T follicular helper cell (primary cell): ENCODE data around the gene SPATS2L.
"Not testable (repeated sequence)": the region's sequence is repeated elsewhere in the genome, so short reads cannot be mapped to it uniquely, and the experiment has no call there.

Experiments
- DNase-seq: peaks from one replicate; pipeline ENCODE4 v3.0.0-alpha.2; 2020; ENCODE audit warnings: low read depth

The SPATS2L gene

DNA sequence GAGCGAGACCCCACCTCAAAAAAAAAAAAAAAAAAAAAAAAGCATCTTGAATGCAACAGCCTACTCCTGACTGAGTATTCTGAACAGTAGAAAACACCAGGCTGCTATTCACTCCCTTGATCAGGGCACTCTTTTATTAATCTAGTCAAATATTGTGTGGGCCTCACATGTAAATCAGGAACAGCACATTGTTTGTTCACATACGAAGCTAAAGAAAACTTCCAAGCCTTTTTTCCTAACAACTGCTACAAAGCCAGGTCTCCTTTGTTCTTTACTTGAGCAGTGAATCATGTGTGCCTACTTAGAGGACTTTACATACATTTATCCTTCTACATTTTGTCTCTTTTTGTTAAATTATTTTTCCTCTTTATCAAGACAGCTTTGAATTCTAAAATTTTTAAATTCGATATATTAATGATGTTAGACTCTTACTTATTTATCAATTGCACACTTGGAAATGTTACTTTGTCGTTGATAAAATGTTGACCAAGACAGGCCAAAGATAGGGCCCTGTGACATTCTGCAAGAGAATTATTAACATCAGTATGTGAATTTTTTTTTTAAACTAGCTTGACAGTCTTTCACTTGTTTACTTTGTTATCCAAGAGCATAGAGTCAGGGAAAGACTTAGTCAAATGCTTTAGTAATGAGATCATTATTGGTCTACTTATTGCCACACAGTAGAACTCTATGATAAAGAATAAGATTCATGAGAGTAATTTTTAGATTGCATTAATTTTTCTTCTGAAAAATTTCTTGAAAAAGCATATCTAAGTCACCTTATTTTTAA, 13.2 kb downstream of the SPATS2L start:
- DNase-seq, result no peak

DNA sequence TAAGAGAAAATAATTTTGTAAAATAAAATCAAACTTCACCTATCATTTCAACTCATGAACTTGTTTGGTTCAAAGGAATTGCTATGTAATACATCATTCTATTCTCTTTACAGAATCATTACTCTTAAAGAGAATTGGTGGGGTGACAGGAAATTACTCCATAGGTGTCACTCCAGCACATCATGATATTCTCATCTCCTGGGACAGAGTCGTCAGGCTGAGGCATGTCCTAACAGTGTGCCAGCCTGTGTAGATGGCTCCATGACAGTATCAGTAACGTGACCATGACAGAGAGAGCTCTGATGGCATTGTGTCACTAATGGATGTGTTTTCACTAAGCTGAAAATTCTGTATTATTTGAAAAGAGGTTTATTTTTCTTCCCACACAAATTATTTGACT, 13.9 kb downstream of the SPATS2L start:
- no peak for DNase-seq

DNA sequence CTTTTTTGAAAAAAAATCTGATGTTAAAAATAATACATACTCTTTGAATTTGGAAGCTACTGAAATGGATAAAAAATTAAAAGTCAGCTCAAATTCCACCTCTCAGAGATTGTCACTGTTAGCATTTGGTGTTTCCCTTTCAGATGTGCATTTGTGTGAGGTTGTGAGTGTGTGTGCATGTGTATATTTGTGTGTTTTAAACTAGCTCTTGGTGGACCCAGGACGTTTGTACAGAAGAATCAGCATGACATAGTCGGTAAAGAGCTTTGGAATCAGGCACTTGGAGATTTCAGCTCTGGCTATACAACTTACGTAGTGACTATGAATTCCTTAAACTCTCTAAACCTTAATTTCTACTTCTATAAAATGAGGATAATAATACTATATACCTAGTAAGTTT, 14.5 kb downstream of the SPATS2L start:
- DNase-seq, result no peak

DNA sequence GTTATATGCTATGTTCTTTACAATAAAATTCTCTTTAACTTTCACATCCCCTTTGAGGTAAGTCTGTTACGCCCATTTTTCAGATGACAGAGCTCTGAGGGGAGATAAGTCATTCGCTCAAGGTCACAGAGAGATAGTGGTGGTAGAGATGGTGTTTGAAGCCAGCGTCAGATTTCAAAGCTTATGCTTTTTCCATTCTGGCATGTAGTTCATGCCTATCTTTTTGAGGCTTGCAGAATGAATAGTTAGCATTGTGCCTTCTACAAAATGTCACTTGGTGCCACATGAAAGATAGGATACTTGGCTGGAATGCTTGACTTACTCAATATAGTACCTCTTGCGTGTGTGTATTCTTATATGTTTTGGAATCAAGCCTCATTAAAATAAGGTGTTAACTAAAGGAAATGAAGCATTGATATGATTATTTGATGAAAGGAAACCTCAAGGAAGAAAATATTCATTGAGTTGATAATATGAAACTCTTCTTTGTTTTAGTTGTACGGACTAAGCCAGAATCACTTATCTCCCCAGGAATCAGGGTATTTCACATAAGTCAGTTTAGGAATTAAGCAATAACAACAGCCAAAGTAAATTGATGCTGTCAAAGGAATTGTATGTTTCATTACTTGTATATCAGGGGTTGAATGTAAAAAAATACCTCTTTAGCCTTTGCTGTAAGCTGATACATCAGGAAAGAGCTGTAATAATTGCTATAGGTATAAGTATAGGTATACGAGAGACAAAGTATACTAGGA, 15.5 kb downstream of the SPATS2L start:
- no peak for DNase-seq

DNA sequence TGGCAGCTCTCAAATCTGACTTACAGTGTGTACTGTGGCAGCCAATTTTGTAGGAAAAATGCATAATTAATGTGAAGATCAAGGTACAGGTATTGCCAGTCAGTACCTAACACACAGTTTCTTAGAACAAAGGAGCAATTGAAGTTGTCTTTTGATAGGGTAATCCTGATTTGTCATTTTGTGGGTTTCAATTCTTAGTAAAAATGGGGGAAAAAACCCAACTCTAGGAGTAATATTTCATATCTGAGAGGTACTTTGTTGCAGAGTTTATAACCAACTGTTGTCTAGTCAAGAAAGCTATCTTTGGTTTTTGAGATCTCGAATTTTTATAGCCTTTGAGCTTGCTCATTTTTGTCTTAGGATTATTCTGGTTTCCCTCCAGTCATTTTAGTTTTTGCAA, 16.1 kb downstream of the SPATS2L start:
- DNase-seq, result no peak

DNA sequence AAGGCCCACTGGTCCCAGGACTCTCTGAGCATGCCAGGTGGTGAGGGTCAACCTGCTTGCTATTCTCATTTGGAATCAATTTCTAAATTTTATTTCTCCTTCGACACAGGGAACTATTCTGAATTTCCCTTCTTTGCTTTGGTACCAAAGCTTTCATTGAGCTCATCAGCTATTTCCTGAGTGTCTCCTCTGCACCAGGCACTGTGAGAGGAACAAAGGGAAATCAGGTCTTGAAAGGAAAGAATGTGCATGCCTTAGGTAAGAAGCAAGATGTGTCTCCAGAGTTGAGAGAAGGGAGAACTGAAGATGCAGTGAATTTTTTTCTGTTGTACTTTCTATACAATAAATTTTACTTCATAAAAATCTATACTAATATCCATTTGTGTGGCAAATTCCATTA, 17.9 kb downstream of the SPATS2L start:
- no peak for DNase-seq

DNA sequence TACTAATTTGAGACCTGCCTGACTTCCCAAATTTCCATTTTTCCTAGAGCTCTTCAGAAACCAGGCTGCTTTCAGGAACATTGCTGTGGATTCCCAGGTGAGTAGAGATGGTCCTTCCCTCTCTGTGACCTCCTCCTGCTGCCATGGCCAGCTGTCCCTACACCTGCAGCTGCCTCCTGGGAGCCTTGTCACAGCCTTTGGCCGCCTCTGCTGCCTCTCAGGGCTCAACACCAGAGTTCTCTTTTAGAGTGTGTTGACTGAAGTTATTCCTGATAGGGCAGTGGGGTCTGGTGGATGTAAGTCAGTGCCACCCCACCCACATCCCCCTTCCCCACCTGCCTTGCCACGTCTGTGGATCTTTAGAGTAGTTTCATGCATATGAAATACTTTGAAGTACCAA, 22.9 kb downstream of the SPATS2L start:
- no peak for DNase-seq

DNA sequence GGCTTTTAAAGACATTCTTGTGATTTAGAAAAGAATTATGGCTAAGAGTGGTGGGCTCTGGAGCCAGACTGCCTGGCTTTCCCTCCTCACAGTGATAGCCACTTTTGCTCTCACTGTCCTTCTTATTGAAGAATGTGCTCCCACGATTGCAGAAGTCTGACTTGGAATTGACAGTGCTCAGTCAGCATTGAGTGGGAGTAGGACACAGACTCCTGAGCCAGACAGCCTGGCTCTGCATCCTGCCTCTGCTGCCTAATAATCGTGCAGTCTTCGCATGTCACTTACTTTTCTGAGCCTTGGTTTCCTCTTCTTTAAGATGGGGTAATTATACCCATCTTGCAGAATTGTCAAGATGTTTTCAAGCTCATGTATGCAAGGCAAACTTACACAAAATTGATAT, 23.3 kb downstream of the SPATS2L start:
- DNase-seq, result no peak

DNA sequence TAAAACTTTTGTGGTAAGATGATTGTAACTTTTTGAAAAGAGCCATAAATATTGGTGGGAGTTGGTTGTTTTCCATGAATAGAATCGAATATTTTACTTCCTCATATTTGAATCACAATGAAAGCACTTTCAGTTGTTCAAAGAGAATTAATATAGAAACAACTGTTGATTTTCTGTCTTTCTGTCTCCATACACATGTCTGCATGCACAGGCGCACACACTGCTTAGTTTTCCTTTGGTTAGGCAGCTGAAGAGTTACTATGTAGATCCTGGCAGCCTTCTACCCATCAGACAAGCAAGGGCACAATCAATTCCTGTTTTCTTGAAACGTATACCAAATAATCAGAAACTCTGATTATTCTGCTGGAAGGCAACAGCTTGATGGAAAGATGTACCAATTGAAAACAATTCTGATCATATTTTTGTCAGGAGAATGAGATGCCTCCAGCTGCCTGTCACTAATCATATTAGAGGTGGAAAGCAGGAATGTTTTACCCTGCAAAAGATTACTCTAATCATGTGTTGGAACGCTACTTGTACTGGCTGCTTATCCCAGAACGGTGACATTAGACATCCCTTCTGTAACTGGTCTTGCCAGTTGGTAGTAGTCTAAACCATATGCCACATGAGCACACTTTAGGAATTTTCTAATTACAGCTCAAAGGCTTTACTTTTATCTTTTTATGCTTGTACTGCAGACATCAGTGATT, 24.0 kb downstream of the SPATS2L start:
- DNase-seq, result no peak

DNA sequence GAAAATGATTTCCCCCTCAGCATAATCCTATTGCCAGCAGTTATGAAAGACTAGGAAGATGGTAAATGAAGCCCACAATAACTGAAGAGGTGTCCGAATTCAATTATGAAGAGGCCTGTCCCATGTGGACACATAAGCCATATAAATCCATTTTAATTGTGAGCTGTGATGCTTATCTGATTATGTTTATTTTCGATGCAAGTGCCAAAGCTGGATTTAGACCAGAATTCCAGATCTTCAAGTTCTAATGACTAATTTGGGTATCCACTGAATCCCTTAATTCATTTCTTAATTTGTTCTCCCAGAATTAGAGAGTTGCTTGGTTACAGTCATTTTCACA, 24.5 kb downstream of the SPATS2L start:
- DNase-seq, result no peak

DNA sequence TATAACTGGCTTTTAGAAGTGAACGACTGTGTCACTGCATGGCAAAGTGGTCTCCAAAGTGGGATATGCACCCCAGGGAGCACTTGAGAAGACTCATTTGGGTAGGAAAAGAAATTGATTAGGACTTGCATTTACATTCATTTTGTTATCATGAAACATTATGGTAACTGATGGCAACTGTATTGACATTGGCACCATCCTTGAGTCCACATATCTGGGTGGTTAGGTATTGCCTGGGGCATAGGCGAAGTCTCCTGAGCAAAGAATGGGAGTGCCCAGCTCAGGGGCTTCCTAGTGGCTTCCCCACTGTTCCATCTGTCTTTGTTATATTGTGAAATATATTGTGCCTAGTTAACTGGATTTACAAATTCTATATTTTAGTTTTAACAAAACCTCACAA, 29.2 kb downstream of the SPATS2L start:
- no peak for DNase-seq

DNA sequence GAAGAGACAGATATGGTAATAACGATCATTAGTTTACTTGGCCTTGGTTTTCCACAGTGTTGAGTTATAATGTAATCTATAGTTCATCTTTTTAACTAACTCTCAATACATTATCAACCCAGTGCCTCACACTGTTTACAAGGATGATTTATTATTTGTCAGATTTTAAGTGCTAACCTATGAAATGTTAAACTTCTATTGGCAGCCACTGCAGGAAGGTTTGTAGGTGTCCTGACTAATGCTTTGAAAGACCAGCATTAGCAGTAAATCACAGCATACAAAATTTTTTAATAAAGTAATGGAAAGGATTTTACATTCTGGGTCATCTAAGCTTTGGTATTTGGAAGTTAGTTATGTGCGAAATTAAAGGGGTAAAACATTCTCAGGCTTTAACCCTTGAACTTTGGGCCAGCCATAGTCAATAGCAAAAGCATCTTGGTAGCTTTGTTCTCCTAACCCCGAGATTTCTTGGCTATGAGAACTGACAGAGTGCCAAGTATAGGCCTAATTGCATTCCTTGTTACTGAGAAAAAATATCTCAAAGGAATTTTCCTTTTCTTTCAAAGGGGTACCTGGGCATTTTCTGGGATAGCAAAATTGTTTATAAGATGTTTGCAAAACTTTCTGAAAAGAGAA, 30.6 kb downstream of the SPATS2L start:
- DNase-seq, result no peak

DNA sequence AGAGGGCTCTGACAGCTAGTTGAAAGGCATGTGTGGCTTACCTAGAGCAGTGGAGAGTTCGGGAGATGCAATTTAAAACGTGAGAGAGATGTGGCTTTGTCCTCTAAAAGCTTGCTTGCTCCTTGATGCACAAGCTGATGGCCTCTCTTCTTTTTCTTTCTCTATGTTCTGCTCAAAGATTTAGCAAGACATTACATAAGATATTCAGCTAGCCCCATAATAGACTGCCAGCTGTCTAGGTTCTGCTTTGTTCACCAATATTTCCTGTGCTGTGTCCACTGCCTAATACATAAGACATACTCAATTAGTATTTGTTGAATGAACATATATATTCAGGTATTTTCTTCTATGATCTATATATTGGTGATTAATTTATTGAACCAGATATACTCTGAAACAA, 31.1 kb downstream of the SPATS2L start:
- DNase-seq, result no peak

DNA sequence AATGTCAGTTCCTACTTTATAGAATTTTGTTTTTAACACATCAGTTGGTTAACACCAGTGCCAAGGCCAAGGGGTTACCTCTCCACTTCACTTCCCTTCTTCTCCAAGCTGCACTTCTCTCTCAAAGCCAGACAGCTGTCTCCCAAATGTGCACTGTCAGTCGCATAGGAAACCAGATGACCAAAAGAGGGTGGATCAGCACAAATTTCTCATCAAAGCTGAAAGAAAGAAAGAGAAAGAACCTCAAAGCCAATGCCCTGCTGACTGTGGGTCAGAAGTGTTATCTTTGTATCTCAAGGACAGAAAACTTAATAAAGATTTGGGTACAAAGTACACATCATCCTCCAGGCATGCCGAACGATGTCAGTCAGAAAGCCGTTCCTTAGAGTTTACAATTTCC, 32.2 kb downstream of the SPATS2L start:
- DNase-seq, result no peak

DNA sequence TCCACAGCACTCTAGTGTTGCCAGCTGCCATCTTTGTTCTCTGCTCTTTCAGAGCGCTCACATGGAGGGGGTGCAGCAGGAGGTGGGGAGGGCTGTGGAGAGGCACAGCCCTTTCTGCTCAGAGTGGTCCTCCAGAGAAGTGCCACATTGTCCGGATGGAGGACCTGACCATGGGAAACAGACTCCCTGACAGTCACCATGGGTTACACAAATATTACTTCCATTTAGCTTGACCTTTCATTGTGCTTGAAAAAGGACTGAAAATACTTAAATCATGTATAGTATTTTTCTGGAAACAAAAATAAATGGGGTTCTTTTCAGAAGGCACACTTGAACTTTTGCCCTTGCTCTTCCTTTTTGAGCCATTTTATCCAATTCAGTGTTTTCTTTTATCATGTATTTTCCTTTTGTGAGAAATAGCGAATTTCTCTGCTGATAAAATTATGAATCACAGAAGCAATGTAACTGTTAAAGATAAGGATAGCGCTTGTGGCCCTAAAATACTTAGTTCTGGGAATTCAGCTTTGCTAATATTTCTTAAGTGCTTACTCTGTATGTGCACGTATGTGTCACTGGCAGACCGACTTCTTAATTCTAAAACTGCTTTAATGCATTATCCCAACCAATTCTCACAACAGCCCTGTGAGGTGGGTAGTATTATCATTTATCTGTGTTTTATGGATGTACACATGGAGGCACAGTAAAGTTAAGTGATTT, 34.2 kb downstream of the SPATS2L start:
- no peak for DNase-seq

DNA sequence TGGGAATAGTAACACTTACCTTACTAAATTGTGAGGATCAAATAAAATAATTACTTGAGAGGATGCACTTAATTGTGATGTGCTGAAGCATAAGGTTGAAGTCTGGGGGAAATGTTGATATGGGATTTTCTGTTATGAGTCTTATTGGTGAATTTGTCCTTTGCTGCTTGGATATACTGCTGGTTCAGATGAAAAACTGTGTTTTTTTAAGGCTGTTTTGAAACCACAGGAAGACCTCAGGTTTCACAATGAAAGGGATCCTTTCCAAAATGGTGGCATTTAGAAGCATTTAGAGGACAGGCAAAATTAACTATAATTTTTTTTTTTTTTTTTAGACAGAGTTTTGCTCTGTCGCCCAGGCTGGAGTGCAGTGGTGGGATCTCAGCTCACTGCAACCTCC, 34.9 kb downstream of the SPATS2L start:
- no peak for DNase-seq

DNA sequence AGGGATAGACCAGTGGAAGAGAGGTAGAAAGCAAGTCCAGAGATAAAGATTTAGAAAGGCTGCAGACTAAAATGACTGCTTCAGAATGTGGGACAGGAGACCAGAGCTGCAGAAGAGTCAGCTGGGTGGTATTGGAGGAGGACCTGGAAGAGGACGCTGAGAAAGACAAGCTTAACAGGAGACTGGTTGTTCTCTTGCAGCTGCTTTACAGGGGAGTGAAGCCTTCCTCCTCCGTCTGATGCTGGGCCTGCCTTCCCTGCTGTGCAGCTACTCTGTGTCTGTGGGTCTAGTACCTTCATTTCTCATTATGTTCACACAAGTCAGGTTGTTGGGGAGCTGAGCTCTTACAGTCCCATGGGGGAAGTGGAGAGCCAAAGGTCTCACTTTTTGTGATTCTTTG, 35.7 kb downstream of the SPATS2L start:
- no peak for DNase-seq

DNA sequence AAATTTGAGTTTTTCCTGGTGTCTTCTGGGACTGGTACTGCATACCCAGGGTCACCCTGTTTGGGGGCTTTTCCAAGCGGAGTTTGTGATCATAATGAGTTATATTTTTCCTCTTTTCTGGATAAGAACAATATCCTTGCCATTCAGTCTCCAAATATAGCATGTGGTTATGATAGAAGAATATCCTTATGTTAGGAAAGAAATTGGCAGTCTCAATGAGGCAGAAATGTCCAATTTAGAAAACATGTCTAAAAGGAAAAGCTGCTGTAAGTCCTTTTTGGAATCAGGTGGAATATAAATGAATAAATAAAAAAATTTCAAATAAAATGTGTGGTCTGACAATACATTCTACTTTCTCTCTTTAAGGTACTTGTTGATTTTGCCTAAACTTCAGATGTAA, 36.2 kb downstream of the SPATS2L start:
- DNase-seq, result no peak

DNA sequence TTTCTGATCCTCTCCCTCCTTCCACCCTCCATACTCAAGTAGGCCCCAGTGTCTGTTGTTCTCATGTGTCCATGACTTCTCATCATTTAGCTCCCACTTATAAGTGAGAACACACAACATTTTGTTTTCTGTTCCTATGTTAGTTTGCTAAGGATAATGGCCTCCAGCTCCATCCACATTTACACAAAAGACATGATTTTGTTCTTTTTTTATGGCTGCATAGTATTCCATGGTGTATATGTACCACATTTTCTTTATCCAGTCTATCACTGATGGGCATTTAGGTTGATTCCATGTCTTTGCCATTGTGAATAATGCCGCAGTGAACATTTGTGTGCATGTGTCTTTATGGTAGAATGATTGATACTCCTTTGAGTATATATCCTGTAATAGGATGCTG, 37.7 kb downstream of the SPATS2L start:
- DNase-seq, result not testable (repeated sequence)

DNA sequence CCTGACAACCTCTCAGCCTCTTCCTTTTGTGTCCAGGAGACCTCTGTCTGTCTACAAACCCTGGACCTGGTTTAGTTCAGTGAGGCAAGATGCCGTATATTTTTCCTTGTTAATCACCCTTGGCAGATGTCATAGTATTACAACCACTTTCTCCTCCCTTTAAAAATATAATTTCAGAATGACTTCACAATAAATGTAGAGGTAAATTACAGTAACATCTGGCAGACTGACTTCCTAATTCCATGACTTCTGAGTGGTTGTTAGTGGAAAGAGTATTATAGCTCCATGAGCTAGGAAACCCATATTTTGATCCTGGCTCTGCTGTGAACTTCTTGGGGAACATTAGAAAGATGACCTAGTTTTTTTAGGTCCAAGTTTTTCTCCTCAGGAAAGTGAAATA, 39.5 kb downstream of the SPATS2L start:
- DNase-seq, result no peak

DNA sequence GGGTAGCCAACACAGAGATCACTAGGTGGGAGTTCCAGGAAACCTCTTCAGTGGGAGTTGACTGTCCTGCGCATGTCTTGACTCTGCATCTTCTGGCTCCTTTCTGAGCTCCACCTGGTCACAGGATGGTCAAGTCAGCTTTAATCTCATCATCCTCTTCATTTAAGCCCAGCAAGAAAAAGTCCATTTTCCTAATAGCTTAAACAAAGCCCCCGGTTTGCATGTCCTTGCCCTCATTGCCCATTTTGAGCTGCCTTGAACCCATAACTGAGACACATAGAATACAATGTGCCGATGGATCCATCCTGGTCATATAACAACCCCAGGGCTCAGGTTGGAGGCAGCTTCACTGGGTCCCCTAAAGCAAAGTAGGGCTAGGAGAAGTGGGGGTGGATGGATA, 40.8 kb downstream of the SPATS2L start:
- no peak for DNase-seq
